Fibroblast of the aortic adventitia (primary cell): ENCODE data around the gene PTMA. TPM values are rescaled to one million over a fixed set of nuclear protein-coding genes. Genes with fewer than 3 reads are reported as not detected.

Experiments used
- DNase-seq: peaks from one replicate; pipeline ENCODE4 v3.0.0-alpha.2; 2010; ENCODE audit warnings: low read depth
- H3K4me3 ChIP-seq: 2 replicates; pipeline ENCODE4 v1.5.1; 2011; ENCODE audit warnings: low read depth, mild to moderate bottlenecking, control low read depth, low read length, moderate library complexity
- small RNA-seq: library from RNA; depleted of rRNA; stranded (forward); fragments of <200 nt; gene quantifications from one replicate; pipeline ENCODE3, GENCODE V24; 2012
- total RNA-seq: library from RNA; depleted of rRNA; stranded (reverse); fragments of >200 nt; gene quantifications from 2 replicates; pipeline ENCODE4 v1.2.3, GENCODE V29; 2012; ENCODE audit warnings: low replicate concordance
- TF ChIP-seq, protein P1 (sequence below): IDR thresholded peaks from 2 replicates; pipeline ENCODE4 v1.5.1; 2011; ENCODE audit warnings: mild to moderate bottlenecking, low read length, control low read depth, inconsistent platforms; ENCODE audit not compliant: insufficient read depth

PTMA gene
- total RNA-seq, 1 donor = 893 TPM

- TF ChIP-seq, protein P1, sequence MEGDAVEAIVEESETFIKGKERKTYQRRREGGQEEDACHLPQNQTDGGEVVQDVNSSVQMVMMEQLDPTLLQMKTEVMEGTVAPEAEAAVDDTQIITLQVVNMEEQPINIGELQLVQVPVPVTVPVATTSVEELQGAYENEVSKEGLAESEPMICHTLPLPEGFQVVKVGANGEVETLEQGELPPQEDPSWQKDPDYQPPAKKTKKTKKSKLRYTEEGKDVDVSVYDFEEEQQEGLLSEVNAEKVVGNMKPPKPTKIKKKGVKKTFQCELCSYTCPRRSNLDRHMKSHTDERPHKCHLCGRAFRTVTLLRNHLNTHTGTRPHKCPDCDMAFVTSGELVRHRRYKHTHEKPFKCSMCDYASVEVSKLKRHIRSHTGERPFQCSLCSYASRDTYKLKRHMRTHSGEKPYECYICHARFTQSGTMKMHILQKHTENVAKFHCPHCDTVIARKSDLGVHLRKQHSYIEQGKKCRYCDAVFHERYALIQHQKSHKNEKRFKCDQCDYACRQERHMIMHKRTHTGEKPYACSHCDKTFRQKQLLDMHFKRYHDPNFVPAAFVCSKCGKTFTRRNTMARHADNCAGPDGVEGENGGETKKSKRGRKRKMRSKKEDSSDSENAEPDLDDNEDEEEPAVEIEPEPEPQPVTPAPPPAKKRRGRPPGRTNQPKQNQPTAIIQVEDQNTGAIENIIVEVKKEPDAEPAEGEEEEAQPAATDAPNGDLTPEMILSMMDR = no peak
- no peak for DNase-seq
- H3K4me3 ChIP-seq = no peak overlapping the region
Observed at GRCh38 chr2:231752061-231752460, 43.7 kb downstream of the PTMA start.

DNA sequence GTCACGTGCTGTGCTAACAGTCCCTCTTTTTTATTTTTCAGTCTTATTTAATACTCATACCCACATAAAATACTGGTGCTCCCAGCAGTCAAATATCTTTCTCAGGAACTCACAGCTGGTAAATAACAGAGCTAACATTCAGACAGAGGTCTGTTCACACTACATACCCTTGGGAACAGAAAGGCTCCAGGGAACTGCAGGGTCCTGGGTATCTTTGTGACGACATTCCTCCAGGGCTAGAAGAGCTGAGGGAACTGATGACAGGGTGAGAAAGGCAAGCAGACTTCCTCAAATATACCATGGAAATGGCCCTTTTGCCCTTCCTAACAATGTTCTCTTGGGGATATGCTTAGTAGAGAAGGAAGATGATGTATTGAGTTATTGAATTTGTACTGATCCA lies 53.4 kb downstream of the PTMA start:
- no peak for DNase-seq
- TF ChIP-seq, protein P1 = no peak
- no peak overlapping the region for H3K4me3 ChIP-seq

Small RNAs within 50 kb of the gene (small RNA-seq; reads per million reads assigned to genes)
- not detected for gene RF00015

Other genes starting within 250 kb of the PTMA start
- 167 and 437 TPM in 2 replicates for gene NCL, start 244.0 kb upstream of the PTMA start, total RNA-seq
- not detected in 2 replicates for gene NMUR1, start 178.1 kb upstream of the PTMA start, total RNA-seq
- not detected in 2 replicates for gene TEX44, start 115.7 kb upstream of the PTMA start, total RNA-seq
- gene PDE6D, start 72.8 kb downstream of the PTMA start, total RNA-seq = 14.1 and 30.6 TPM in 2 replicates
- 15.4 and 22.2 TPM in 2 replicates for gene COPS7B, start 77.9 kb downstream of the PTMA start, total RNA-seq
- gene NPPC, start 217.9 kb downstream of the PTMA start, total RNA-seq = not detected in 2 replicates